HG03571 (cell line): ENCODE data around the gene BICRAL.
A peak's percentile ranks its signal among the peaks of the same experiment; 100 is the strongest.
"Not testable (repeated sequence)": the region's sequence is repeated elsewhere in the genome, so short reads cannot be mapped to it uniquely, and the experiment has no call there.

Experiments used
- ATAC-seq: cut with Tn5 transposase; IDR thresholded peaks from one replicate; pipeline ENCODE4 v1.9.1; 2021; ENCODE audit not compliant: unreplicated experiment

Gene BICRAL

GRCh38 chr6:42781796-42782688 is at the start of gene BICRAL:
BICRAL (plus strand) TSS chr6:42782052; CDS start chr6:42822023, 39,971 bp downstream.
- ATAC-seq: no peak

- ATAC-seq: not testable (repeated sequence)
Measured at GRCh38 chr6:42733867-42734481, 47.9 kb upstream of the BICRAL start.

- ATAC-seq: no peak
Measured at GRCh38 chr6:42735976-42736375, 45.9 kb upstream of the BICRAL start.

GRCh38 chr6:42740725-42741124 is 41.1 kb upstream of the BICRAL start:
- ATAC-seq: no peak

- ATAC-seq: no peak
Measured at GRCh38 chr6:42742116-42742894, 39.5 kb upstream of the BICRAL start.

GRCh38 chr6:42744351-42744893 is 37.4 kb upstream of the BICRAL start:
- no peak for ATAC-seq

- ATAC-seq: no peak
Measured at GRCh38 chr6:42745083-42745639, 36.7 kb upstream of the BICRAL start.

GRCh38 chr6:42745640-42746462 is 36.0 kb upstream of the BICRAL start, which contains the start of gene TBCC:
TBCC (minus strand) TSS chr6:42746103; CDS start chr6:42746073, 30 bp downstream.
- peak; percentile 68 for ATAC-seq

- peak; percentile 52 for ATAC-seq
Measured at GRCh38 chr6:42746463-42747391, 35.1 kb upstream of the BICRAL start.

GRCh38 chr6:42748203-42748898 is 33.5 kb upstream of the BICRAL start:
- no peak for ATAC-seq

GRCh38 chr6:42751055-42751454 is 30.8 kb upstream of the BICRAL start:
- ATAC-seq: no peak

- no peak for ATAC-seq
Measured at GRCh38 chr6:42754759-42755158, 27.1 kb upstream of the BICRAL start.

- ATAC-seq: no peak
Measured at GRCh38 chr6:42756722-42757121, 25.1 kb upstream of the BICRAL start.

- ATAC-seq: no peak
Measured at GRCh38 chr6:42758756-42759430, 23.0 kb upstream of the BICRAL start.

GRCh38 chr6:42761287-42762067 is 20.4 kb upstream of the BICRAL start:
- no peak for ATAC-seq

- ATAC-seq: no peak
Measured at GRCh38 chr6:42762426-42762859, 19.4 kb upstream of the BICRAL start.

- no peak for ATAC-seq
Measured at GRCh38 chr6:42762950-42763349, 18.9 kb upstream of the BICRAL start.
